Activated CD8-positive, alpha-beta T cell treated with anti-CD3 and anti-CD28 coated beads for 36 hours (primary cell): ENCODE results near the gene VPS41. TPM values are rescaled to one million over a fixed set of nuclear protein-coding genes. Genes with fewer than 3 reads are reported as not detected.

Experiments used
- ATAC-seq: fragments of 200-7000 bp; cut with Tn5 transposase; one replicate; pipeline ENCODE4 v1.10.0; 2021; ENCODE audit warnings: mild to moderate bottlenecking, moderate library complexity
- CTCF ChIA-PET: fragments of 350-600 bp; sonication (Branson Sonifier 250); formaldehyde crosslinking; loops from one replicate; lab custom pipeline; 2021; ENCODE audit warnings: antibody characterized with exemption; lab: Charles Lee
- POLR2A ChIA-PET: fragments of 350-600 bp; sonication (Branson Sonifier 250); formaldehyde crosslinking; loops from one replicate; lab custom pipeline; 2021; ENCODE audit warnings: antibody characterized with exemption; lab: Charles Lee
- DNase-seq: peaks from one replicate; pipeline ENCODE4 v3.0.0-alpha.2; 2020
- H3K27ac Mint-ChIP-seq: one replicate; pipeline ENCODE4 v1.8.0; 2021; ENCODE audit warnings: mild to moderate bottlenecking, mixed read lengths
- H3K27me3 Mint-ChIP-seq: one replicate; pipeline ENCODE4 v1.8.0; 2021; ENCODE audit warnings: mixed read lengths
- H3K36me3 Mint-ChIP-seq: one replicate; pipeline ENCODE4 v1.8.0; 2021; ENCODE audit warnings: low read depth, mixed read lengths
- H3K4me1 Mint-ChIP-seq: one replicate; pipeline ENCODE4 v1.8.0; 2021; ENCODE audit warnings: low read depth, mixed read lengths
- H3K4me3 Mint-ChIP-seq: one replicate; pipeline ENCODE4 v1.8.0; 2021; ENCODE audit warnings: mild to moderate bottlenecking, moderate library complexity, mixed read lengths
- H3K9me3 Mint-ChIP-seq: one replicate; pipeline ENCODE4 v1.8.0; 2021; ENCODE audit warnings: mixed read lengths
- CTCF ChIP-seq: fragments of 200-600 bp; IDR thresholded peaks from one replicate; pipeline ENCODE4 v1.8.0; 2022; ENCODE audit warnings: antibody characterized with exemption, mild to moderate bottlenecking
- intact Hi-C: fragments of 100-400 bp; cut with micrococcal nuclease; formaldehyde crosslinking; loops from one replicate; pipeline ENCODE4 v1.10.0; 2022
- total RNA-seq, 2 experiments: library from RNA; stranded (reverse); gene quantifications; one replicate each; pipeline ENCODE4 v1.2.3, GENCODE V29; 2021

Gene VPS41
- total RNA-seq, 2 experiments from 2014 or later: 47.4 to 56.4 TPM

- intact Hi-C loops: no loop called here
- Mint-ChIP-seq H3K4me1 (no peaks in the 10 kb centered on the region), H3K36me3 (peaks cover 17% of the 10 kb centered on the region), H3K9me3 (no peaks in the 10 kb centered on the region), H3K4me3 (no peak overlapping the region), H3K27me3 (no peaks in the 10 kb centered on the region), H3K27ac (no peak overlapping the region)
- POLR2A ChIA-PET: no interaction called here
- TF ChIP-seq CTCF: no peak
- CTCF ChIA-PET: interaction anchor here (1.0 kb wide), 1 partner anchor 697 kb away, joined by 3 read pairs; no protein-coding TSS in a partner anchor
- no peak for DNase-seq
- ATAC-seq: no peak
Measured at GRCh38 chr7:38756521-38756920, 152.5 kb downstream of the VPS41 start.

GRCh38 chr7:38753347-38753746 is 155.6 kb downstream of the VPS41 start:
- ATAC-seq: no peak
- Mint-ChIP-seq H3K4me1 (no peaks in the 10 kb centered on the region), H3K9me3 (no peaks in the 10 kb centered on the region), H3K4me3 (no peak overlapping the region), H3K36me3 (peaks cover 22% of the 10 kb centered on the region), H3K27me3 (no peaks in the 10 kb centered on the region), H3K27ac (no peak overlapping the region)
- no peak for TF ChIP-seq CTCF
- ChIA-PET CTCF (no interaction called here), POLR2A (no interaction called here)
- DNase-seq: no peak
- intact Hi-C loops: no loop called here

- intact Hi-C loops: no loop called here
- no peak for ATAC-seq
- ChIA-PET POLR2A (no interaction called here), CTCF (no interaction called here)
- Mint-ChIP-seq H3K27ac (no peak overlapping the region), H3K4me1 (no peaks in the 10 kb centered on the region), H3K36me3 (peaks cover 21% of the 10 kb centered on the region), H3K27me3 (no peaks in the 10 kb centered on the region), H3K4me3 (no peak overlapping the region), H3K9me3 (no peaks in the 10 kb centered on the region)
- no peak for TF ChIP-seq CTCF
- no peak for DNase-seq
Measured at GRCh38 chr7:38751416-38751815, 157.6 kb downstream of the VPS41 start.

- TF ChIP-seq CTCF: no peak
- POLR2A ChIA-PET: no interaction called here
- H3K36me3 Mint-ChIP-seq: peaks cover 26% of the 10 kb centered on the region
- ATAC-seq (no peak), DNase-seq (no peak)
- H3K4me3 Mint-ChIP-seq: no peak overlapping the region
- no peaks in the 10 kb centered on the region for H3K27me3 Mint-ChIP-seq
- no peak overlapping the region for H3K27ac Mint-ChIP-seq
- CTCF ChIA-PET: no interaction called here
- intact Hi-C loops: no loop called here
- H3K4me1 Mint-ChIP-seq: peaks cover 3% of the 10 kb centered on the region
- no peaks in the 10 kb centered on the region for H3K9me3 Mint-ChIP-seq
Measured at GRCh38 chr7:38748056-38748610, 160.9 kb downstream of the VPS41 start.

- DNase-seq (no peak), ATAC-seq (no peak)
- Mint-ChIP-seq H3K4me3 (no peak overlapping the region), H3K4me1 (peaks cover 3% of the 10 kb centered on the region), H3K36me3 (peaks cover 29% of the 10 kb centered on the region), H3K27me3 (no peaks in the 10 kb centered on the region), H3K9me3 (no peaks in the 10 kb centered on the region), H3K27ac (no peak overlapping the region)
- TF ChIP-seq CTCF: no peak
- POLR2A ChIA-PET: no interaction called here
- CTCF ChIA-PET: interaction anchor here (1.5 kb wide), 1 partner anchor 774 kb away, joined by 4 read pairs; no protein-coding TSS in a partner anchor
- intact Hi-C loops: no loop called here
Measured at GRCh38 chr7:38746438-38746837, 162.6 kb downstream of the VPS41 start.
